Vagina (tissue), 2 donors: ENCODE results near the gene CNTN1.

Source experiments
- POLR2A ChIP-seq, 2 donors: fragments of 450-650 bp; IDR thresholded peaks; one replicate each; pipeline ENCODE4 v1.6.1; 2017; ENCODE audit warnings: antibody characterized with exemption in 2 of 2, mild to moderate bottlenecking in 2 of 2, moderate library complexity in 2 of 2
- POLR2AphosphoS5 ChIP-seq, 2 donors: sonication (generic); formaldehyde crosslinking; IDR thresholded peaks; one replicate each; pipeline ENCODE4 v1.9.0; 2017; ENCODE audit warnings: antibody characterized with exemption in 2 of 2, mild to moderate bottlenecking in 2 of 2, low read depth in 1 of 2; ENCODE audit not compliant: insufficient read depth in 1 of 2
- TF ChIP-seq, protein P1 (sequence below), 3 experiments: fragments of 450-650 bp in 2 of 3; fragments of 200-600 bp in 1 of 3; sonication (generic) in 1 of 3; IDR thresholded peaks; one replicate each; pipeline ENCODE4 v1.5.1; 2017 to 2019; ENCODE audit warnings: antibody characterized with exemption in 3 of 3, mild to moderate bottlenecking in 2 of 3, moderate library complexity in 2 of 3

DNA sequence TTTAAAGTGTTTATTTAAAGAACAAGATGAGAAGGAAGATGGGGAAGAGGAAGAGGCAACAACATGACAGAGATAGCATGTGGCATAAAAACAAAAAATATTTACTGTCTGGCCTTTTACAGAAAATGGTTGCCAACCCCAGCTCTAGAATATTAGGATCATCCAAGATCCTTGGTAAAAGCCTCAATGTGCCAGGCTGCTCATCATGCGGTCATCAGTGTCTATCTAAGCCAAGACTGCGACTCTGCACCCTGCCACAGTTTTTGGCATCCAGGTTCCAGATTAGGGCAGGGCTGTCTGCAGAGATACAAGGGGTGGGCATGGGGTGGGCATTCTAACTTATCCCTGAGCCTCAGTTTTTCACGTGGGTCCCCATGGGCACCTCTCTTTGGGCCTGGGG, 46.9 kb upstream of the CNTN1 start:
- TF ChIP-seq POLR2A (IDR thresholded peaks at IDR 0.05) (no peak), POLR2AphosphoS5 (IDR thresholded peaks at IDR 0.05; ENCODE audit: insufficient read depth in 1 of 2, low read depth in 1 of 2) (no peak)
- TF ChIP-seq, protein P1, sequence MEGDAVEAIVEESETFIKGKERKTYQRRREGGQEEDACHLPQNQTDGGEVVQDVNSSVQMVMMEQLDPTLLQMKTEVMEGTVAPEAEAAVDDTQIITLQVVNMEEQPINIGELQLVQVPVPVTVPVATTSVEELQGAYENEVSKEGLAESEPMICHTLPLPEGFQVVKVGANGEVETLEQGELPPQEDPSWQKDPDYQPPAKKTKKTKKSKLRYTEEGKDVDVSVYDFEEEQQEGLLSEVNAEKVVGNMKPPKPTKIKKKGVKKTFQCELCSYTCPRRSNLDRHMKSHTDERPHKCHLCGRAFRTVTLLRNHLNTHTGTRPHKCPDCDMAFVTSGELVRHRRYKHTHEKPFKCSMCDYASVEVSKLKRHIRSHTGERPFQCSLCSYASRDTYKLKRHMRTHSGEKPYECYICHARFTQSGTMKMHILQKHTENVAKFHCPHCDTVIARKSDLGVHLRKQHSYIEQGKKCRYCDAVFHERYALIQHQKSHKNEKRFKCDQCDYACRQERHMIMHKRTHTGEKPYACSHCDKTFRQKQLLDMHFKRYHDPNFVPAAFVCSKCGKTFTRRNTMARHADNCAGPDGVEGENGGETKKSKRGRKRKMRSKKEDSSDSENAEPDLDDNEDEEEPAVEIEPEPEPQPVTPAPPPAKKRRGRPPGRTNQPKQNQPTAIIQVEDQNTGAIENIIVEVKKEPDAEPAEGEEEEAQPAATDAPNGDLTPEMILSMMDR (IDR thresholded peaks at IDR 0.05), result no peak
